Measurements from ENCODE around the gene KIAA1217.

KIAA1217 gene

DNA sequence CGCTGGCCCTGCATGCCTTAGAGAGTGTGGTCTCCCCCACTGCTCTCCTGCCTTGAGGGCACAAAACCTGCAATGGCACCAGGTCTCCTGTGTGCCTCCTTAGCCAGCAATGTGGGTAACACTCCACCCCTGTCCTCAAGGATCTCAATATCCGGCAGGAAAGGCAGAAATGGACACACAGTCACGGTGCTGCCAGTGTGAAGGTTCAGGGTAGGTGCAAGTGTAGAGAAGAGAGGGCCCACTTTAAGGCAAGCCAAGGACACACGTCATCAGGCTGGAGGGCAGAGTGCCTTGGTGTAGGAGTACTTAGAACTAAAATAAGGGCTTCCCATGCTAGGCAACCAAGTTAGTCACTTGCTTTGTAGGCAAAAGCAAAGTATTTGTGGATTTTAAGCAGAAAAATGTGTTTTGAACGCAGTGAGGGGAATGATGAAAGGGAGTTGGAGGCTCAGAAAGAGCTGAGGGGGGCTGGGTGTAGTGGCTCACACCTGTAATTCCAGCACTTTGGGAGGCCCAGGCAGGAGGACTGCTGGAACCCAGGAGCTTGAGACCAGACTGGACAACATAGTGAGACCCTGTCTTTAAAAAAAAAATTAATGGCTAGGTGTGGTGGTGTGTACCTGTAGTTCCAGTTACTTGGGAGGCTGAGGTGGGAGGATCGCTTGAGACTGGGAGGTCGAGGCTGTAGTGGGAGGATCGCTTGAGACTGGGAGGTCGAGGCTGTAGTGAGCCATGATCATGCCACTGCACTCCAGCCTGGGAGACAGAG is 361.9 kb downstream of the KIAA1217 start:
- no peak overlapping the region for H3K27ac ChIP-seq
- no peaks in the 10 kb centered on the region for H3K9me3 ChIP-seq
- H3K27me3 ChIP-seq: no peaks in the 10 kb centered on the region
- no peaks in the 10 kb centered on the region for H3K4me1 ChIP-seq (ENCODE audit: control insufficient read depth in 1 of 2, insufficient read depth in 1 of 2, low read depth in 1 of 2, low read length in 1 of 2)
- TF ChIP-seq, protein P1, sequence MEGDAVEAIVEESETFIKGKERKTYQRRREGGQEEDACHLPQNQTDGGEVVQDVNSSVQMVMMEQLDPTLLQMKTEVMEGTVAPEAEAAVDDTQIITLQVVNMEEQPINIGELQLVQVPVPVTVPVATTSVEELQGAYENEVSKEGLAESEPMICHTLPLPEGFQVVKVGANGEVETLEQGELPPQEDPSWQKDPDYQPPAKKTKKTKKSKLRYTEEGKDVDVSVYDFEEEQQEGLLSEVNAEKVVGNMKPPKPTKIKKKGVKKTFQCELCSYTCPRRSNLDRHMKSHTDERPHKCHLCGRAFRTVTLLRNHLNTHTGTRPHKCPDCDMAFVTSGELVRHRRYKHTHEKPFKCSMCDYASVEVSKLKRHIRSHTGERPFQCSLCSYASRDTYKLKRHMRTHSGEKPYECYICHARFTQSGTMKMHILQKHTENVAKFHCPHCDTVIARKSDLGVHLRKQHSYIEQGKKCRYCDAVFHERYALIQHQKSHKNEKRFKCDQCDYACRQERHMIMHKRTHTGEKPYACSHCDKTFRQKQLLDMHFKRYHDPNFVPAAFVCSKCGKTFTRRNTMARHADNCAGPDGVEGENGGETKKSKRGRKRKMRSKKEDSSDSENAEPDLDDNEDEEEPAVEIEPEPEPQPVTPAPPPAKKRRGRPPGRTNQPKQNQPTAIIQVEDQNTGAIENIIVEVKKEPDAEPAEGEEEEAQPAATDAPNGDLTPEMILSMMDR (IDR thresholded peaks at IDR 0.05): no peak
- H3K4me3 ChIP-seq (ENCODE audit: low read depth in 1 of 2, low read length in 1 of 2): no peak overlapping the region
- H3K36me3 ChIP-seq: no peaks in the 10 kb centered on the region

DNA sequence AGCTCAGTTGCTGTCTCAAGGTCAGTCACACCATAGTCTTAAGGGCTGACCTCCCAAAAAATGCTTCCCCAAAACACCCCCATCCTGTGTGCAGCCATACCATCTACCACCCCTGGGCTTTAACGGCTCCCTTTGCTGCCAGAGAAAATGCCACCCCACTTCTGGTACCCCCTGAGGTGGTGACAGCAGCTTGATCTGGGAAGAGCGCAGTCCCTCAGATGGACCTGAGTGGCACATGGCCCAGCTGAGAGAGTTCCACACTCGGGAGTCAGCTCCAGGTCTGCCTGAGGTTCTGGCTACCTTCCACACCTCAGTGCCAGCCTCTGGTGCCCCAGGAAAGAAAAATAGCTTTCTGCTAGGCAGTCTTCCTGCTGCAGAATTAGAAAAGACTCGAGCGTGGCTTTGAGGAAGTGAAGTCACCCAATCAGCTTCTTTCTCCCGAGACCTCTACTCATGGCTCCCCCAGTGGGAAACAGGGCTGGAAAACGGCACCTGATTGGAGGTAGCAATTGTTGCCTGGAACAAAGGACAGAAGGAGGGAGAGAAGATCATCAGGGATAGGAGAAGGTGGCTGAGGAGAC is 363.0 kb downstream of the KIAA1217 start:
- no peaks in the 10 kb centered on the region for H3K36me3 ChIP-seq

DNA sequence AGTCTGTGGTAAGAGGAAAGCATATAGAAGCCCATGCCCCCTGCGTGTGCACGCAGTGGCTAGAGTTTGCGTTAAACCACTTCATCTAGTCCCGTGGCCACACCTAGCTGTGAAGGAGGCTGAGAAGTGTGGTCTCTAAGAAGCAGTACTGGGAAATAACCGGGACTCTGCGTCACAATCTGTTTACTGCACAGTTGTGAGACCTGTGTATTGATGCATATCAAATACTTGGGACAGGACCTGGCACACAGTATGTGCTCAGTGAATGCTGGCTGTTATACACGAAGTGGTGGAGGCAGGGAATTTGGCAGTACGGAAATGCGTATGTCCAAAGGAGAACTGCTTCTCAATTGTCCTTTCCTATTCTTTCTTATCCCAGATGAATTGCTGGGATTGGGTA is 365.2 kb downstream of the KIAA1217 start:
- H3K27ac ChIP-seq: no peak overlapping the region
- H3K9me3 ChIP-seq: no peaks in the 10 kb centered on the region
- H3K4me1 ChIP-seq (ENCODE audit: control insufficient read depth in 1 of 2, insufficient read depth in 1 of 2, low read depth in 1 of 2, low read length in 1 of 2): no peaks in the 10 kb centered on the region
- no peaks in the 10 kb centered on the region for H3K27me3 ChIP-seq
- H3K36me3 ChIP-seq: no peaks in the 10 kb centered on the region
- H3K4me3 ChIP-seq (ENCODE audit: low read depth in 1 of 2, low read length in 1 of 2): no peak overlapping the region
- TF ChIP-seq, protein P1 (IDR thresholded peaks at IDR 0.05): no peak

More for the DNA sequence above, 363.0 kb downstream of the KIAA1217 start:
- TF ChIP-seq, protein P1 (IDR thresholded peaks at IDR 0.05): no peak
- Histone ChIP-seq H3K27me3 (no peaks in the 10 kb centered on the region), H3K9me3 (no peaks in the 10 kb centered on the region), H3K4me3 (ENCODE audit: low read depth in 1 of 2, low read length in 1 of 2) (no peak overlapping the region), H3K27ac (no peak overlapping the region), H3K4me1 (ENCODE audit: control insufficient read depth in 1 of 2, insufficient read depth in 1 of 2, low read depth in 1 of 2, low read length in 1 of 2) (no peaks in the 10 kb centered on the region)

DNA sequence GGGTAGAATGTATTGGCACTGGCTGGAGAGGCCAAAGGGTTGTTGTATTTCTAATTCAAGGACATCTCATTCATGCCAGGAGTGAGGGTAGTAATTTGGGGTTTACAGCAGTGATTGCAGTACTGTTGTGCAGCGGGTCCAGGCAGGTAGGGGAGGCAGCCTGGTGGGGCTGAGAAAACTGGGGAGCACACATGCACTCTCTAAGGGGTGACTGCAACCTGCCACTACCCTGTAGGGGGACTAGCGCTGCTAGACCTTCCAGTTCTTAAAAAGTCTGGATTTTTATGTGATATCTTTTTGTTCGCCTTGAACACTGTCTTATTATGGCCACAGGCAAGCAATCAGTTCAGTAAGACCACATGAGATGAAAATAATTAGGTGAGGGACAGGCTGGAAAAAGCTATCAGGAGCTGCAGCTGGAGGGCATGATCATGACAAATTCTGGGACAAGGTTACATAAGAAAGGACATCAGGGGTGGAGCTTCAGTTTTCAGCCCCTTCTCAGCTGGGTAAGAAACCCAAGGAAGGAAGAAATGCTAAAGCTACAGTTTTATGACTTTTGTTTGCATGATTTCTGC is 365.7 kb downstream of the KIAA1217 start:
- Histone ChIP-seq H3K4me3 (ENCODE audit: low read depth in 1 of 2, low read length in 1 of 2) (no peak overlapping the region), H3K27ac (no peak overlapping the region), H3K4me1 (ENCODE audit: control insufficient read depth in 1 of 2, insufficient read depth in 1 of 2, low read depth in 1 of 2, low read length in 1 of 2) (no peaks in the 10 kb centered on the region), H3K36me3 (no peaks in the 10 kb centered on the region), H3K9me3 (no peaks in the 10 kb centered on the region), H3K27me3 (no peaks in the 10 kb centered on the region)
- TF ChIP-seq, protein P1 (IDR thresholded peaks at IDR 0.05): no peak

DNA sequence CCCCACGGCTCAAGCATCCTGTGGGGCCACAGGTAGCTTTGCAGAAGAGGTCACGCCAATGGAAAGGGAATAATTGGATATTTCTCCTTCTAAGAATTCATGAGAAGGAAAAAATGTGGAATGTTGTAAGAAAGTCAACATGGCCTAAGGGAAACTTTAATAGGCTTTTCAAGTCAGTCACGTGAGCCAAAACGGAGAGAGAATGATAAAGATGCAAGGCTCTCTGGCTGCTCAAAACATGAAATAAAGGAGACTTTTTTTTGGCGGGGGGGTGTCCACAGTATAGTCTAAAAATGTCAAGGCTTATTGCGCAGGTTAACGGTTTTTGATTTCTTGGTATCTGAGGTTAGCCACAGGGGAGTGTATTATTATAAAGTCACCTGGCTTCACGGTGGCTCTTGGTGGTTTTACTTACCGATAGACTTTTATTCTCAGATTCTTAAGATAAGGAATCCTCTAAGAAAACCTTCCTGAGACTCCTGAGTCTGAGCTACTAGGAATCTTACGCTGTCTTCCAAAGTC is 366.6 kb downstream of the KIAA1217 start:
- no peaks in the 10 kb centered on the region for H3K9me3 ChIP-seq
- no peaks in the 10 kb centered on the region for H3K27me3 ChIP-seq
- TF ChIP-seq, protein P1 (IDR thresholded peaks at IDR 0.05): no peak
- H3K4me1 ChIP-seq (ENCODE audit: control insufficient read depth in 1 of 2, insufficient read depth in 1 of 2, low read depth in 1 of 2, low read length in 1 of 2): no peaks in the 10 kb centered on the region
- H3K27ac ChIP-seq: no peak overlapping the region
- H3K4me3 ChIP-seq (ENCODE audit: low read depth in 1 of 2, low read length in 1 of 2): no peak overlapping the region
- H3K36me3 ChIP-seq: no peaks in the 10 kb centered on the region
